ENCODE data around the gene NT5M.

Gene NT5M

GRCh38 chr17:17356931-17357270, 53.7 kb downstream of the NT5M start:
- H3K4me1 ChIP-seq: no peaks in the 10 kb centered on the region
- no peaks in the 10 kb centered on the region for H3K27me3 ChIP-seq (ENCODE audit: control insufficient read depth, insufficient read depth, low read length)
- no peak overlapping the region for H3K9ac ChIP-seq
- no peak overlapping the region for H3K27ac ChIP-seq
- no peak for TF ChIP-seq CTCF (IDR thresholded peaks at IDR 0.05)
- H3K4me3 ChIP-seq (ENCODE audit: low read depth, low read length): no peak overlapping the region
- no peaks in the 10 kb centered on the region for H3K79me2 ChIP-seq
- no peaks in the 10 kb centered on the region for H3K36me3 ChIP-seq (ENCODE audit: control insufficient read depth, insufficient read depth, low read length)
- no peaks in the 10 kb centered on the region for H3K9me3 ChIP-seq (ENCODE audit: control insufficient read depth, low read length)
- H2AFZ ChIP-seq: no peak overlapping the region
- H3K4me2 ChIP-seq (ENCODE audit: low read length): no peak overlapping the region

GRCh38 chr17:17358060-17358751, 55.0 kb downstream of the NT5M start:
- H3K9ac ChIP-seq: no peak overlapping the region
- TF ChIP-seq CTCF (IDR thresholded peaks at IDR 0.05): no peak
- no peak overlapping the region for H2AFZ ChIP-seq
- no peaks in the 10 kb centered on the region for H3K79me2 ChIP-seq
- H3K9me3 ChIP-seq (ENCODE audit: control insufficient read depth, low read length): no peaks in the 10 kb centered on the region
- H3K36me3 ChIP-seq (ENCODE audit: control insufficient read depth, insufficient read depth, low read length): no peaks in the 10 kb centered on the region
- no peak overlapping the region for H3K4me2 ChIP-seq (ENCODE audit: low read length)
- no peaks in the 10 kb centered on the region for H3K27me3 ChIP-seq (ENCODE audit: control insufficient read depth, insufficient read depth, low read length)
- no peaks in the 10 kb centered on the region for H3K4me1 ChIP-seq
- H3K4me3 ChIP-seq (ENCODE audit: low read depth, low read length): no peak overlapping the region
- H3K27ac ChIP-seq: no peak overlapping the region

- Histone ChIP-seq H3K79me2 (no peaks in the 10 kb centered on the region), H3K27ac (no peak overlapping the region)
Measured at GRCh38 chr17:17358866-17359265, 55.7 kb downstream of the NT5M start.

GRCh38 chr17:17359271-17359670, 56.1 kb downstream of the NT5M start:
- Histone ChIP-seq H3K79me2 (no peaks in the 10 kb centered on the region), H3K4me2 (ENCODE audit: low read length) (no peak overlapping the region), H3K9me3 (ENCODE audit: control insufficient read depth, low read length) (no peaks in the 10 kb centered on the region), H2AFZ (no peak overlapping the region), H3K9ac (no peak overlapping the region), H3K36me3 (ENCODE audit: control insufficient read depth, insufficient read depth, low read length) (no peaks in the 10 kb centered on the region), H3K27me3 (ENCODE audit: control insufficient read depth, insufficient read depth, low read length) (no peaks in the 10 kb centered on the region), H3K4me3 (ENCODE audit: low read depth, low read length) (no peak overlapping the region), H3K4me1 (no peaks in the 10 kb centered on the region), H3K27ac (no peak overlapping the region)
- no peak for TF ChIP-seq CTCF (IDR thresholded peaks at IDR 0.05)

More at GRCh38 chr17:17358866-17359265, 55.7 kb downstream of the NT5M start:
- no peak for TF ChIP-seq CTCF (IDR thresholded peaks at IDR 0.05)
- Histone ChIP-seq H2AFZ (no peak overlapping the region), H3K4me1 (no peaks in the 10 kb centered on the region), H3K4me3 (ENCODE audit: low read depth, low read length) (no peak overlapping the region), H3K27me3 (ENCODE audit: control insufficient read depth, insufficient read depth, low read length) (no peaks in the 10 kb centered on the region), H3K36me3 (ENCODE audit: control insufficient read depth, insufficient read depth, low read length) (no peaks in the 10 kb centered on the region), H3K9me3 (ENCODE audit: control insufficient read depth, low read length) (no peaks in the 10 kb centered on the region), H3K9ac (no peak overlapping the region), H3K4me2 (ENCODE audit: low read length) (no peak overlapping the region)

GRCh38 chr17:17360087-17360730, 57.0 kb downstream of the NT5M start:
- TF ChIP-seq CTCF (IDR thresholded peaks at IDR 0.05): no peak
- no peaks in the 10 kb centered on the region for H3K27me3 ChIP-seq (ENCODE audit: control insufficient read depth, insufficient read depth, low read length)
- H3K4me3 ChIP-seq (ENCODE audit: low read depth, low read length): no peak overlapping the region
- no peaks in the 10 kb centered on the region for H3K9me3 ChIP-seq (ENCODE audit: control insufficient read depth, low read length)
- no peaks in the 10 kb centered on the region for H3K36me3 ChIP-seq (ENCODE audit: control insufficient read depth, insufficient read depth, low read length)
- no peaks in the 10 kb centered on the region for H3K79me2 ChIP-seq
- H3K9ac ChIP-seq: no peak overlapping the region
- no peak overlapping the region for H3K27ac ChIP-seq
- no peak overlapping the region for H3K4me2 ChIP-seq (ENCODE audit: low read length)
- H2AFZ ChIP-seq: no peak overlapping the region
- H3K4me1 ChIP-seq: no peaks in the 10 kb centered on the region

Data from parathyroid adenoma (tissue), 2 donors.